Mesendoderm (in vitro differentiated cells): ENCODE data around the gene EPGN.

Experiments used
- DNase-seq: peaks from one replicate; pipeline ENCODE4 v3.0.0; 2013
- H2AK5ac ChIP-seq: 2 replicates; pipeline ENCODE4 v1.6.1; 2013; ENCODE audit warnings: low read length, inconsistent platforms
- H2BK120ac ChIP-seq: 2 replicates; pipeline ENCODE4 v1.6.1; 2013; ENCODE audit warnings: low read depth, mild to moderate bottlenecking, low read length, moderate library complexity, mixed read lengths
- H2BK15ac ChIP-seq: replicated peaks from 2 replicates; pipeline ENCODE4 v1.6.1; 2013; ENCODE audit warnings: low read depth, mild to moderate bottlenecking, moderate library complexity
- H2BK5ac ChIP-seq: 2 replicates; pipeline ENCODE4 v1.6.1; 2013; ENCODE audit warnings: low read length, inconsistent platforms
- H3K18ac ChIP-seq: 2 replicates; pipeline ENCODE4 v1.6.1; 2013; ENCODE audit warnings: mild to moderate bottlenecking, low read length, mixed read lengths
- H3K23ac ChIP-seq: one replicate; pipeline ENCODE4 v1.6.1; 2013; ENCODE audit warnings: low read length
- H3K27ac ChIP-seq: 2 replicates; pipeline ENCODE4 v1.5.1; 2013; ENCODE audit warnings: low read depth, mild to moderate bottlenecking, inconsistent platforms, low read length, moderate library complexity
- H3K27me3 ChIP-seq: 2 replicates; pipeline ENCODE4 v1.6.1; 2013; ENCODE audit warnings: low read length, control low read depth, mild to moderate bottlenecking, inconsistent platforms; ENCODE audit not compliant: insufficient read depth, poor library complexity
- H3K36me3 ChIP-seq: 2 replicates; pipeline ENCODE4 v1.6.1; 2013; ENCODE audit warnings: low read length, inconsistent platforms; ENCODE audit not compliant: control insufficient read depth, insufficient read depth
- H3K4ac ChIP-seq: one replicate; pipeline ENCODE4 v1.6.1; 2013; ENCODE audit warnings: low read depth, mild to moderate bottlenecking, low read length, moderate library complexity
- H3K4me1 ChIP-seq: 2 replicates; pipeline ENCODE4 v1.6.1; 2013; ENCODE audit warnings: low read depth, low read length, inconsistent platforms; ENCODE audit not compliant: control insufficient read depth
- H3K4me2 ChIP-seq: 2 replicates; pipeline ENCODE4 v1.6.1; 2013; ENCODE audit warnings: low read length
- H3K4me3 ChIP-seq: 2 replicates; pipeline ENCODE4 v1.5.1; 2013; ENCODE audit warnings: mild to moderate bottlenecking, low read length
- H3K56ac ChIP-seq: one replicate; pipeline ENCODE4 v1.6.1; 2013; ENCODE audit warnings: low read length
- H3K79me1 ChIP-seq: 2 replicates; pipeline ENCODE4 v1.6.1; 2013; ENCODE audit warnings: low read length, inconsistent platforms
- H3K79me2 ChIP-seq: 2 replicates; pipeline ENCODE4 v1.6.1; 2013; ENCODE audit warnings: mild to moderate bottlenecking, low read length; ENCODE audit not compliant: control insufficient read depth, insufficient read depth
- H3K9ac ChIP-seq: 2 replicates; pipeline ENCODE4 v1.6.1; 2013; ENCODE audit warnings: low read length, inconsistent platforms
- H4K5ac ChIP-seq: one replicate; pipeline ENCODE4 v1.6.1; 2013; ENCODE audit warnings: low read length
- H4K8ac ChIP-seq: one replicate; pipeline ENCODE4 v1.6.1; 2013; ENCODE audit warnings: low read depth, mild to moderate bottlenecking, control low read depth, low read length, moderate library complexity
- WGBS: extraction: QIAGEN DNeasy Blood & Tissue Kit; methylation state at CpG from one replicate; pipeline ENCODE4 v1.1.7; 2013; ENCODE audit warnings: low lambda C conversion rate, missing lambda C conversion rate; ENCODE audit not compliant: insufficient coverage; ENCODE audit errors: extremely low coverage; 5-methylcytosine and 5-hydroxymethylcytosine counted together

EPGN gene

DNA sequence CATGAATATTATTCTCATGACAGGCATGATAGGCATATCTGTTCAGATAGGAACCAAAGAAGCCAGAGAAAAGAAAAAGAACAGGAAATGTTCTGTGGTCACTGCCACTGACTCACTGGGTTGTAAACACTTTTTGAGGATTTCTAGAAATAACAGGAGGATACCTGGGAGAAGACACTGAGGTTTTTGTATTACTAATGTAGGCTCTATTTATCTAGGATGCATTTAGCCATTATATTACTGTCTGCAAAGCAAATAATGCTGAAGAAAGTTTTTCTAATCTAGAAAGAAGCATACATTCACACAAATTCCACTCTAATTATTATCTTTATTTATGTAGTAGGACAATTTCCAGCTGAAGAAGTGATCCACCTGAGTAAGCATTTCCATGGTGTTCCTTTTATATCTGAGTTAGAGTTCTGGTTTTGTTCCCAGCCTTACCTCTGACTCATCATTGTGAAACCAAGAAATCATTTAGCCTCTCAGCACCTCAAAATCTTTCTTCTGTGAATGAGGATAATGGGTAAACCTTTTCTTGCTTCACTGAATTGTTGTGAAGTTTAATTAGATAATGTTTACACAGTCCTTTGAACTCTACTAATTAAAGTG is 40.2 kb upstream of the EPGN start:
- no peaks in the 10 kb centered on the region for H3K79me2 ChIP-seq
- no peak overlapping the region for H2BK15ac ChIP-seq
- H3K4me1 ChIP-seq = no peaks in the 10 kb centered on the region
- no peak overlapping the region for H2BK5ac ChIP-seq
- H3K4me2 ChIP-seq = no peak overlapping the region
- no peaks in the 10 kb centered on the region for H3K79me1 ChIP-seq
- H4K8ac ChIP-seq = no peak overlapping the region
- H2BK120ac ChIP-seq = no peak overlapping the region
- no peak overlapping the region for H3K4ac ChIP-seq
- no peak overlapping the region for H3K4me3 ChIP-seq
- no peak overlapping the region for H4K5ac ChIP-seq
- H3K18ac ChIP-seq = no peak overlapping the region
- H3K36me3 ChIP-seq = no peaks in the 10 kb centered on the region
- DNase-seq = no peak
- H3K9ac ChIP-seq = no peak overlapping the region
- H3K27ac ChIP-seq = no peak overlapping the region
- no peak overlapping the region for H2AK5ac ChIP-seq
- no peaks in the 10 kb centered on the region for H3K27me3 ChIP-seq
- no peak overlapping the region for H3K23ac ChIP-seq
- no peak overlapping the region for H3K56ac ChIP-seq

DNA sequence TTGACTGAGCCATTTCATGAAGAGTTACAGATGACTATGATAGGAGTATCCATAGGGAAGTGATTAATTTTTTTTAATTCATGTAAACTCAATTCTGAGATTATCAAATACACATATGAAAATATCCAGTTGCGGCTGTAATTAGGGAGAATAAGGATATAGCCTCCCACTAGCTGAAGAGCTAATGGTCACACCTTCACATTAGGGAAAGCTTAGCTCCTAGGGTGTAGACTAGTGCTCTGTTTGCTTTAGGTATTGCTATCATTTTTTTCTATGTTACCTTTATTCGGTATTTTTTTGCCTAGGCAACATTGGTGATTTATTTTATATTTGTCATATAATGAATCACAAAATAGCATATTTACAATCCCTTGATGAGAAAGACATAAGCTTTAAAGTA is 39.6 kb upstream of the EPGN start:
- no peak overlapping the region for H3K9ac ChIP-seq
- H3K4me2 ChIP-seq = no peak overlapping the region
- no peak overlapping the region for H3K27ac ChIP-seq
- H2BK15ac ChIP-seq = no peak overlapping the region
- H3K23ac ChIP-seq = no peak overlapping the region
- no peaks in the 10 kb centered on the region for H3K79me1 ChIP-seq
- H3K36me3 ChIP-seq = no peaks in the 10 kb centered on the region
- DNase-seq = no peak
- no peak overlapping the region for H3K4me3 ChIP-seq
- no peak overlapping the region for H4K8ac ChIP-seq
- H2BK5ac ChIP-seq = no peak overlapping the region
- H3K79me2 ChIP-seq = no peaks in the 10 kb centered on the region
- no peak overlapping the region for H3K56ac ChIP-seq
- H2AK5ac ChIP-seq = no peak overlapping the region
- WGBS = no CpG with 5 or more reads among the region's 2 CpGs
- H4K5ac ChIP-seq = no peak overlapping the region
- no peak overlapping the region for H2BK120ac ChIP-seq
- H3K4me1 ChIP-seq = no peaks in the 10 kb centered on the region
- H3K27me3 ChIP-seq = no peaks in the 10 kb centered on the region
- H3K18ac ChIP-seq = no peak overlapping the region
- no peak overlapping the region for H3K4ac ChIP-seq

DNA sequence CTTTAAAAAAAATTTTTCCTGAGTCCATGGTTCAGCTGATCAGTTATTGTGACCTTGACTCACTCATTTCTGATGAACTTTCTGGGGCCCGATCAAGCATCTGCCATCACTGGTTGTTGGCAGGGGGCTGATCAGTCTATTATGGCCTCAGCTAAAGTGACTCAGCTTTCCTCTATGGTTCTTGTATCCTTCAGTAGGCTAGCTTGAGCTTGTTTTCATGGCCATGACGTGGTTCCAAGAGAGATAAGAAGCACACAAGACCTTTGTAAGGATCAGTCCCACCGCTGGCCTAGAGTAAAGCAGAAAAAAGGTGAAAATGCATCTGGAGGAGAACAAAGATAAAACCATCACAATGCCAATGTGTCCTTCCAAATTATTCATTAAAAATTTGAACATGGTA is 29.8 kb upstream of the EPGN start:
- no peak overlapping the region for H3K56ac ChIP-seq
- H3K27me3 ChIP-seq = no peaks in the 10 kb centered on the region
- no peak overlapping the region for H2BK120ac ChIP-seq
- no peaks in the 10 kb centered on the region for H3K79me1 ChIP-seq
- H4K8ac ChIP-seq = no peak overlapping the region
- H2BK15ac ChIP-seq = no peak overlapping the region
- H3K18ac ChIP-seq = no peak overlapping the region
- H3K23ac ChIP-seq = no peak overlapping the region
- H3K79me2 ChIP-seq = no peaks in the 10 kb centered on the region
- no peak for DNase-seq
- no peak overlapping the region for H3K4me2 ChIP-seq
- no peak overlapping the region for H3K27ac ChIP-seq
- no peak overlapping the region for H2AK5ac ChIP-seq
- H3K9ac ChIP-seq = no peak overlapping the region
- H4K5ac ChIP-seq = no peak overlapping the region
- H3K4ac ChIP-seq = no peak overlapping the region
- no peaks in the 10 kb centered on the region for H3K36me3 ChIP-seq
- no CpG with 5 or more reads among the region's 3 CpGs for WGBS
- H3K4me1 ChIP-seq = no peaks in the 10 kb centered on the region
- H2BK5ac ChIP-seq = no peak overlapping the region
- H3K4me3 ChIP-seq = no peak overlapping the region

DNA sequence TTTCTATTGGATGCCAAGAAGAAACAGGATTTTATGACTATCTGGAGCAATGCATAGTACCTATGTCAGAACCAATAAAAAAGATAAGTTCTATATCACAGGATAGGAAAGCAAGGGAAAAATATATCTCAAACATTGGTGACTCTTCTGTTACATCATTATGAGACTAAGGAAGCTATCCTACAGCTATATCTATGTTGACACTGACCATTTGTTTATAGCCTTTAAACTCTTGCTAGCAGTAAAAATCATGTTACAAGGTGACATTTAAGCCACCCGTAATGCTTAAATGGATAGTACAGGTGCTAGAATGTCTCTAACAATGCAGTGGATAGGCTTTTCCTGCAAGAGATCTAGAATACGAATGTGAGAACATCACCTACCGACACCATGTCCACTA is 28.6 kb upstream of the EPGN start:
- Histone ChIP-seq H3K79me2 (no peaks in the 10 kb centered on the region), H3K36me3 (no peaks in the 10 kb centered on the region), H3K4me1 (no peaks in the 10 kb centered on the region), H2AK5ac (no peak overlapping the region), H4K8ac (no peak overlapping the region), H3K27me3 (no peaks in the 10 kb centered on the region), H3K4me2 (no peak overlapping the region), H4K5ac (no peak overlapping the region), H3K18ac (no peak overlapping the region), H2BK120ac (no peak overlapping the region), H3K23ac (no peak overlapping the region), H3K4me3 (no peak overlapping the region), H3K9ac (no peak overlapping the region), H2BK5ac (no peak overlapping the region), H3K79me1 (no peaks in the 10 kb centered on the region), H2BK15ac (no peak overlapping the region), H3K27ac (no peak overlapping the region), H3K4ac (no peak overlapping the region), H3K56ac (no peak overlapping the region)
- DNase-seq = no peak
- WGBS = no CpG with 5 or more reads among the region's 3 CpGs

DNA sequence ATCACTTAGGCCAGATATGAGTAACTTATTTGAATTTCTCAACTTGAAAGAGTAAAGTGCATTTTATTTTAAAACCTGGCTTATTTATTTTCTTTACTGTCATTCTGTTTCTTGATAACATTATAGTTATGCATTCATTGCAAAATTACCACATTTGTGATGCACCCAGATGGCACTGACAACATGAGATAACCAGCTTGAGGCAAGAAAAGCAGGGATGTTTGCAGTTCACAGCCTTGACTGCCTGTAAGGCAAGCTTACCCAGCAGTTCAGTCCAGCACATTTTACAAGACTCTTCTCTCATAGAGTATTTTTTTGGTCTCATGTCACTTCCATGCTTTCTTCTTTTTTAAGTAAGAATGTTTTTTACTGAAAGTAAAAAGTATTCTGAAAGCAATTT is 25.3 kb upstream of the EPGN start:
- Histone ChIP-seq H3K79me1 (no peaks in the 10 kb centered on the region), H3K36me3 (no peaks in the 10 kb centered on the region), H3K27me3 (no peaks in the 10 kb centered on the region), H4K5ac (no peak overlapping the region), H3K23ac (no peak overlapping the region), H2BK120ac (no peak overlapping the region), H2BK15ac (no peak overlapping the region), H3K4me1 (no peaks in the 10 kb centered on the region), H3K18ac (no peak overlapping the region), H3K79me2 (no peaks in the 10 kb centered on the region), H3K27ac (no peak overlapping the region), H3K9ac (no peak overlapping the region), H3K4me2 (no peak overlapping the region), H2AK5ac (no peak overlapping the region), H3K56ac (no peak overlapping the region), H4K8ac (no peak overlapping the region), H3K4ac (no peak overlapping the region), H3K4me3 (no peak overlapping the region), H2BK5ac (no peak overlapping the region)
- DNase-seq = no peak

DNA sequence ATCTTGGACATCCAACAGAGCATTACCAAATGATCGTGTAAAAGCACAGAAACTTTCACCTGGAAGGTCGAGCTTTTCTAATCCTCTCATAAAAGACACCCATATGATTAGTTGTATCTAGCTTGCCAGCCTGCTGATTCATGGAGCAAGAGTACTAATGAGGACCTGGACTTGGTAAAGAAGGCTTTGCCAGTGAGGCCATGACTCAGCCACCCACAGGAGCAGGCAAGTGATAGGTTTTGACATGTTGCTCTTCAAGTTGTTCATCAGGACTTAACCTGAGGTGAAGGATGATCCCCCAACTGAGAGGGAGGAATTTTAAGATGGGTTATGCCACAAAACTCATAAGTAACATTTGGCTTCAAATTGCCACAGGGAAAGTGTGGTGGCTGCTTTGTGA is 24.7 kb upstream of the EPGN start:
- Histone ChIP-seq H3K79me2 (no peaks in the 10 kb centered on the region), H4K5ac (no peak overlapping the region), H3K4me1 (no peaks in the 10 kb centered on the region), H3K27ac (no peak overlapping the region), H3K4me2 (no peak overlapping the region), H3K9ac (no peak overlapping the region), H2AK5ac (no peak overlapping the region), H3K56ac (no peak overlapping the region), H3K23ac (no peak overlapping the region), H3K4me3 (no peak overlapping the region), H2BK15ac (no peak overlapping the region), H4K8ac (no peak overlapping the region), H3K18ac (no peak overlapping the region), H2BK5ac (no peak overlapping the region), H3K4ac (no peak overlapping the region), H3K27me3 (no peaks in the 10 kb centered on the region), H3K79me1 (no peaks in the 10 kb centered on the region), H3K36me3 (no peaks in the 10 kb centered on the region), H2BK120ac (no peak overlapping the region)
- no peak for DNase-seq
- WGBS = no CpG with 5 or more reads among the region's 2 CpGs
